Posterior vena cava (tissue), 2 donors: Measurements from ENCODE around the gene HDAC3. TPM values are rescaled to one million over a fixed set of nuclear protein-coding genes. Genes with fewer than 3 reads are reported as not detected.
A peak's percentile ranks its signal among the peaks of the same experiment; 100 is the strongest.

ENCODE experiments used
- DNase-seq: peaks from one replicate; pipeline ENCODE4 v3.0.0-alpha.2; 2020; ENCODE audit warnings: low spot score
- intact Hi-C, 2 donors: fragments of 100-400 bp; cut with DNase I; formaldehyde crosslinking; loops; one replicate each; pipeline versions ENCODE4 v1.14.1 to v1.14.2; 2022 to 2023
- total RNA-seq, 2 donors: library from RNA; stranded (reverse); fragmentation: NEBNext Ultra II Directional; extraction: Animal tissue kit (Norgen Biotek cat#: 25700); gene quantifications; one replicate each; pipeline ENCODE4 v1.2.1, GENCODE V29; 2021
- donor health status: DM: yes; HTN: yes; CAD: no.
- donor health status: DM: yes; HTN: yes; CAD: no.

The HDAC3 gene
- total RNA-seq, 2 donors from 2014 or later = 30.3 to 34.7 TPM

- DNase-seq = no peak
- intact Hi-C loops = no loop called here
These were observed 2.9 kb upstream of the HDAC3 start for GRCh38 chr5:141639357-141640050.

- no peak for DNase-seq
These were observed 2.1 kb upstream of the HDAC3 start for GRCh38 chr5:141638771-141639170.

GRCh38 chr5:141637767-141638419 is 1.2 kb upstream of the HDAC3 start:
- DNase-seq = peak; percentile 87
- intact Hi-C loops = no loop called here

More at GRCh38 chr5:141638771-141639170, 2.1 kb upstream of the HDAC3 start:
- intact Hi-C loops = no loop called here

- DNase-seq = peak; percentile 83
- intact Hi-C loops = no loop called here
These were observed 596 bp upstream of the HDAC3 start for GRCh38 chr5:141637123-141637766.

GRCh38 chr5:141636106-141636412 is 590 bp downstream of the HDAC3 start:
- DNase-seq = no peak
- intact Hi-C loops = no loop called here

- DNase-seq = no peak
- intact Hi-C loops = no loop called here
These were observed 1.0 kb downstream of the HDAC3 start for GRCh38 chr5:141635646-141636045.

- DNase-seq = no peak
- intact Hi-C loops = no loop called here
These were observed 1.9 kb downstream of the HDAC3 start for GRCh38 chr5:141634720-141635119.

- no peak for DNase-seq
- intact Hi-C loops = no loop called here
These were observed 2.6 kb downstream of the HDAC3 start for GRCh38 chr5:141633871-141634561.

- intact Hi-C loops = no loop called here
- no peak for DNase-seq
These were observed 4.0 kb downstream of the HDAC3 start for GRCh38 chr5:141632650-141633049.

GRCh38 chr5:141630570-141631140 is 6.0 kb downstream of the HDAC3 start:
- DNase-seq = no peak

GRCh38 chr5:141628175-141628788 is 8.4 kb downstream of the HDAC3 start:
- DNase-seq = no peak
- intact Hi-C loops = no loop called here

More at GRCh38 chr5:141630570-141631140, 6.0 kb downstream of the HDAC3 start:
- intact Hi-C loops = no loop called here

GRCh38 chr5:141623611-141624010 is 13.0 kb downstream of the HDAC3 start:
- no peak for DNase-seq
- intact Hi-C loops = no loop called here

- intact Hi-C loops = no loop called here
- no peak for DNase-seq
These were observed 13.5 kb downstream of the HDAC3 start for GRCh38 chr5:141623186-141623585.

GRCh38 chr5:141618804-141619554 is 17.7 kb downstream of the HDAC3 start, which contains the start of gene DIAPH1:
Gene DIAPH1, minus strand, starts transcription at chr5:141619000. Its CDS starts 86 bp downstream, at chr5:141618914.
- peak; percentile 99 for DNase-seq
- intact Hi-C loops = loop anchor here in 1 of 2 donors (2.0 kb wide), 1 partner anchor 26 kb away; no protein-coding TSS in a partner anchor

GRCh38 chr5:141618030-141618803 is 18.4 kb downstream of the HDAC3 start:
- peak; percentile 90 for DNase-seq
- intact Hi-C loops = loop anchor here in 1 of 2 donors (2.0 kb wide), 1 partner anchor 25 kb away; no protein-coding TSS in a partner anchor

- DNase-seq = no peak
- intact Hi-C loops = loop anchor here in 1 of 2 donors (2.0 kb wide), 1 partner anchor 25 kb away; no protein-coding TSS in a partner anchor
These were observed 19.0 kb downstream of the HDAC3 start for GRCh38 chr5:141617682-141618029.

GRCh38 chr5:141617128-141617527 is 19.5 kb downstream of the HDAC3 start:
- intact Hi-C loops = no loop called here
- DNase-seq = no peak
